IMR-90 (cell line): Measurements from ENCODE around the gene PLTP. TPM values are rescaled to one million over a fixed set of nuclear protein-coding genes. Genes with fewer than 3 reads are reported as not detected.

ENCODE experiments used
- ATAC-seq: fragments of 200-7000 bp; cut with Tn5 transposase; 2 replicates; pipeline ENCODE4 v1.9.1; 2020; ENCODE audit warnings: low read depth, mild to moderate bottlenecking, moderate library complexity
- BruUV-seq: library from RNA; stranded (reverse); fragments of 400-500 nt; replicated peaks from 2 replicates; lab custom pipeline; 2021; lab: Mats Ljungman, UMichigan
- CTCF ChIA-PET: fragments of 300-600 bp; formaldehyde crosslinking; extraction: SDS; loops from one replicate; lab custom pipeline; 2021; ENCODE audit warnings: antibody characterized with exemption; lab: Yijun Ruan, JAX
- POLR2A ChIA-PET: fragments of 300-600 bp; sonication (Branson Sonifier 250); formaldehyde crosslinking; loops from one replicate; lab custom pipeline; 2022; ENCODE audit warnings: antibody characterized with exemption; ENCODE audit not compliant: unreplicated experiment; lab: Charles Lee
- DNase-seq: peaks from one replicate; pipeline ENCODE4 v3.0.0; 2013
- H2AFZ ChIP-seq: replicated peaks from 2 replicates; pipeline ENCODE3; 2013; ENCODE audit warnings: low read length, mild to moderate bottlenecking; ENCODE audit not compliant: poor library complexity
- H2AK5ac ChIP-seq: 2 replicates; pipeline ENCODE4 v1.6.1; 2013; ENCODE audit warnings: low read depth, low read length, inconsistent platforms
- H2AK9ac ChIP-seq: replicated peaks from 2 replicates; pipeline ENCODE3; 2013; ENCODE audit warnings: mild to moderate bottlenecking, low read depth, low read length, moderate library complexity; ENCODE audit not compliant: poor library complexity
- H2BK120ac ChIP-seq: 2 replicates; pipeline ENCODE4 v1.6.1; 2013; ENCODE audit warnings: low read depth, low read length, inconsistent platforms
- H2BK15ac ChIP-seq: 3 replicates; pipeline ENCODE4 v1.6.1; 2013; ENCODE audit warnings: low read depth, low read length, inconsistent platforms
- H2BK20ac ChIP-seq: 2 replicates; pipeline ENCODE4 v1.6.1; 2013; ENCODE audit warnings: low read depth, mild to moderate bottlenecking, inconsistent platforms, low read length, moderate library complexity
- H2BK5ac ChIP-seq: 2 replicates; pipeline ENCODE4 v1.6.1; 2013; ENCODE audit warnings: mild to moderate bottlenecking, low read depth, low read length, inconsistent platforms; ENCODE audit not compliant: poor library complexity, severe bottlenecking
- H3K14ac ChIP-seq: replicated peaks from 2 replicates; pipeline ENCODE4 v1.6.1; 2013; ENCODE audit warnings: low read depth, low read length, inconsistent platforms
- H3K18ac ChIP-seq: 2 replicates; pipeline ENCODE4 v1.6.1; 2013; ENCODE audit warnings: low read depth, low read length, control low read depth
- H3K23ac ChIP-seq: 2 replicates; pipeline ENCODE4 v1.6.1; 2013; ENCODE audit warnings: low read depth, low read length, inconsistent platforms
- H3K27ac ChIP-seq: 2 replicates; pipeline ENCODE4 v1.5.1; 2013; ENCODE audit warnings: mild to moderate bottlenecking, control low read depth, low read length; ENCODE audit not compliant: insufficient read depth
- H3K27me3 ChIP-seq: 2 replicates; pipeline ENCODE4 v1.6.1; 2013; ENCODE audit warnings: low read length; ENCODE audit not compliant: control insufficient read depth, insufficient read depth
- H3K36me3 ChIP-seq: 2 replicates; pipeline ENCODE4 v1.6.1; 2013; ENCODE audit warnings: low read length, mixed read lengths; ENCODE audit not compliant: control insufficient read depth, insufficient read depth
- H3K4ac ChIP-seq: 2 replicates; pipeline ENCODE4 v1.6.1; 2013; ENCODE audit warnings: low read depth, low read length, inconsistent platforms
- H3K4me1 ChIP-seq: 2 replicates; pipeline ENCODE4 v1.6.1; 2013; ENCODE audit warnings: low read length, mixed read lengths; ENCODE audit not compliant: control insufficient read depth, insufficient read depth
- H3K4me2 ChIP-seq: 2 replicates; pipeline ENCODE4 v1.6.1; 2013; ENCODE audit warnings: low read depth, mild to moderate bottlenecking, control low read depth, low read length, moderate library complexity
- H3K4me3 ChIP-seq: 2 replicates; pipeline ENCODE4 v1.5.1; 2013; ENCODE audit warnings: low read depth, mild to moderate bottlenecking, control low read depth, low read length, moderate library complexity; ENCODE audit not compliant: insufficient read depth
- H3K56ac ChIP-seq: 2 replicates; pipeline ENCODE4 v1.6.1; 2013; ENCODE audit warnings: low read length, inconsistent platforms; ENCODE audit not compliant: insufficient read depth; ENCODE audit errors: extremely low read depth
- H3K79me1 ChIP-seq, 2 experiments: 2 replicates each; pipeline ENCODE4 v1.6.1; 2013; ENCODE audit warnings: low read length in 2 of 2, inconsistent platforms in 1 of 2, low read depth in 1 of 2
- H3K9ac ChIP-seq: 2 replicates; pipeline ENCODE4 v1.6.1; 2013; ENCODE audit warnings: low read depth, low read length, control low read depth
- H3K9me1 ChIP-seq: 2 replicates; pipeline ENCODE4 v1.6.1; 2013; ENCODE audit warnings: low read length, inconsistent platforms; ENCODE audit not compliant: insufficient read depth
- H3K9me3 ChIP-seq: 2 replicates; pipeline ENCODE4 v1.6.1; 2013; ENCODE audit warnings: low read length; ENCODE audit not compliant: control insufficient read depth, insufficient read depth
- H4K20me1 ChIP-seq: 2 replicates; pipeline ENCODE4 v1.6.1; 2013; ENCODE audit warnings: low read length, inconsistent platforms; ENCODE audit not compliant: insufficient read depth
- H4K5ac ChIP-seq: 2 replicates; pipeline ENCODE4 v1.6.1; 2013; ENCODE audit warnings: mild to moderate bottlenecking, low read depth, low read length, control low read depth
- H4K8ac ChIP-seq, 2 experiments: 2 replicates each; pipeline ENCODE4 v1.6.1; 2013; ENCODE audit warnings: low read depth in 2 of 2, low read length in 2 of 2, control low read depth in 1 of 2, inconsistent platforms in 1 of 2
- H4K91ac ChIP-seq: 2 replicates; pipeline ENCODE4 v1.6.1; 2013; ENCODE audit warnings: low read depth, low read length, inconsistent platforms; ENCODE audit not compliant: insufficient read depth
- BHLHE40 ChIP-seq: fragments of 150-350 bp; IDR thresholded peaks from 2 replicates; pipeline ENCODE4 v1.6.1; 2016; ENCODE audit warnings: mild to moderate bottlenecking, low read depth, low read length
- CEBPB ChIP-seq: IDR thresholded peaks from 2 replicates; pipeline ENCODE4 v1.6.1; 2012; ENCODE audit warnings: low read depth, low read length, improper control_type of control experiment
- CHD1 ChIP-seq: IDR thresholded peaks from 2 replicates; pipeline ENCODE4 v1.6.1; 2012; ENCODE audit warnings: low read depth, low read length, improper control_type of control experiment
- CTCF ChIP-seq: conservative IDR thresholded peaks from 2 replicates; pipeline ENCODE4 v1.5.1; 2012; ENCODE audit warnings: mild to moderate bottlenecking, low read depth, low read length, improper control_type of control experiment
- ELK1 ChIP-seq: fragments of 150-350 bp; IDR thresholded peaks from 2 replicates; pipeline ENCODE4 v1.6.1; 2016; ENCODE audit warnings: low read depth, mild to moderate bottlenecking, low read length, moderate library complexity, borderline replicate concordance
- FOS ChIP-seq: fragments of 150-350 bp; IDR thresholded peaks from 2 replicates; pipeline ENCODE4 v1.6.1; 2016; ENCODE audit warnings: low read depth, low read length
- MAFK ChIP-seq: IDR thresholded peaks from 2 replicates; pipeline ENCODE4 v1.6.1; 2012; ENCODE audit warnings: low read depth, low read length, improper control_type of control experiment
- MXI1 ChIP-seq: IDR thresholded peaks from 2 replicates; pipeline ENCODE4 v1.6.1; 2012; ENCODE audit warnings: low read depth, mild to moderate bottlenecking, low read length, moderate library complexity, borderline replicate concordance
- NFE2L2 ChIP-seq: fragments of 150-350 bp; IDR thresholded peaks from 2 replicates; pipeline ENCODE4 v1.6.1; 2016; ENCODE audit warnings: low read depth, mild to moderate bottlenecking, low read length
- POLR2A ChIP-seq: IDR thresholded peaks from 2 replicates; pipeline ENCODE4 v1.6.1; 2012; ENCODE audit warnings: mild to moderate bottlenecking, low read depth, low read length
- RAD21 ChIP-seq: IDR thresholded peaks from 2 replicates; pipeline ENCODE4 v1.6.1; 2012; ENCODE audit warnings: low read length, improper control_type of control experiment
- SMC3 ChIP-seq: fragments of 150-350 bp; IDR thresholded peaks from 2 replicates; pipeline ENCODE4 v1.6.1; 2016; ENCODE audit warnings: low read depth, mild to moderate bottlenecking, antibody characterized with exemption, low read length, moderate library complexity
- USF2 ChIP-seq: fragments of 150-350 bp; IDR thresholded peaks from 2 replicates; pipeline ENCODE4 v1.6.1; 2017; ENCODE audit warnings: mild to moderate bottlenecking, antibody characterized with exemption, low read length, low read depth
- WGBS, 2 experiments: methylation state at CpG; one replicate each; pipeline versions ENCODE4 v1.1.5 to v1.1.7; 2013; ENCODE audit warnings: missing lambda C conversion rate in 2 of 2; ENCODE audit not compliant: insufficient read length in 1 of 2; ENCODE audit errors: extremely low coverage in 2 of 2; 5-methylcytosine and 5-hydroxymethylcytosine counted together
- dilution Hi-C: fragments of 300-500 bp; cut with HindIII; formaldehyde crosslinking; loops from one replicate; pipeline ENCODE4 v1.14.3; 2018; ENCODE audit warnings: low sequenced_read_pairs; ENCODE audit not compliant: unreplicated experiment
- in situ Hi-C: fragments of 300-500 bp; cut with MboI; formaldehyde crosslinking; loops from 3 replicates; pipeline ENCODE4 v1.14.3; 2019; ENCODE audit warnings: low sequenced_read_pairs, inconsistent platforms, mixed read lengths
- intact Hi-C: fragments of 100-400 bp; cut with micrococcal nuclease; formaldehyde crosslinking; loops from 2 replicates; pipeline ENCODE4 v1.10.0; 2022
- polyA plus RNA-seq, 3 experiments: library from polyadenylated mRNA; depleted of rRNA; stranded (reverse); fragments of >200 nt; gene quantifications; 2 replicates each; pipeline ENCODE4 v1.2.3, GENCODE V29; 2012; ENCODE audit warnings: low replicate concordance in 1 of 3
- total RNA-seq: library from RNA; depleted of rRNA; stranded (reverse); fragments of >200 nt; gene quantifications from 2 replicates; pipeline ENCODE4 v1.2.3, GENCODE V29; 2012

PLTP gene
- total and polyA plus RNA-seq, 2 of the 4 experiments (the other 2 are of a cell fraction): 5.4 to 55.8 TPM

GRCh38 chr20:45944965-45945677 lies 33.2 kb upstream of the PLTP start:
- Histone ChIP-seq H2BK20ac (no peak overlapping the region), H3K4me1 (no peaks in the 10 kb centered on the region), H2AK5ac (no peak overlapping the region), H3K27me3 (no peaks in the 10 kb centered on the region), H2AK9ac (no peak overlapping the region), H3K18ac (no peak overlapping the region), H3K4me2 (no peak overlapping the region), H3K9me3 (no peaks in the 10 kb centered on the region), H4K91ac (no peak overlapping the region), H3K14ac (no peak overlapping the region), H3K27ac (no peak overlapping the region), H4K5ac (no peak overlapping the region), H3K9ac (no peak overlapping the region), H2BK120ac (no peak overlapping the region), H3K36me3 (peaks cover 85% of the 10 kb centered on the region), H3K23ac (no peak overlapping the region), H3K9me1 (0 out of 2 replicates have a peak, but pooled peaks cover 3% of the 10 kb centered on the region), H3K4me3 (no peak overlapping the region), H3K79me1 (no peaks in the 10 kb centered on the region; a peak in 1 of 4 replicates), H4K8ac (no peak overlapping the region), H2BK15ac (no peak overlapping the region), H2BK5ac (no peak overlapping the region), H2AFZ (no peak overlapping the region), H3K56ac (no peak overlapping the region), H3K4ac (no peak overlapping the region), H4K20me1 (peaks cover 7% of the 10 kb centered on the region; the same call in 1 of the 2 replicates)
- POLR2A ChIA-PET: no interaction called here
- DNase-seq (no peak), ATAC-seq (no peak)
- no TSS peak for BruUV-seq
- intact Hi-C loops (no loop called here), dilution Hi-C loops (no loop called here), in situ Hi-C loops (no loop called here)
- CTCF ChIA-PET: interaction anchor here (1.2 kb wide), 1 partner anchor 8 kb away, joined by 3 read pairs; no protein-coding TSS in a partner anchor
- TF ChIP-seq NFE2L2 (no peak), USF2 (no peak), POLR2A (no peak), CEBPB (no peak), FOS (no peak), CHD1 (no peak), MAFK (no peak), CTCF (no peak), MXI1 (no peak), RAD21 (no peak), SMC3 (no peak), ELK1 (no peak), BHLHE40 (no peak)
- 96% methylated on average over 4 of the region's 19 CpGs; no CpG with 5 or more reads in 1 of the 2 experiments for WGBS, 2 experiments
